ENCODE data around the gene MAD1L1.

MAD1L1 gene

GRCh38 chr7:2251381-2251780, 18.6 kb upstream of the MAD1L1 start:
- Histone ChIP-seq H3K4me1 (ENCODE audit: insufficient read depth, low read length) (no peaks in the 10 kb centered on the region), H3K9ac (ENCODE audit: low read depth, low read length) (no peak overlapping the region), H3K4me2 (ENCODE audit: insufficient read depth, low read length) (no peak overlapping the region), H2AFZ (ENCODE audit: low read depth, low read length) (no peak overlapping the region), H3K9me3 (ENCODE audit: insufficient read depth, low read length, severe bottlenecking) (no peaks in the 10 kb centered on the region), H3K4me3 (ENCODE audit: low read depth in 1 of 2, low read length in 2 of 2) (no peak overlapping the region), H3K27ac (ENCODE audit: low read length) (no peak overlapping the region), H3K79me2 (ENCODE audit: insufficient read depth, low read length) (no peaks in the 10 kb centered on the region), H3K36me3 (ENCODE audit: insufficient read depth, low read length) (peaks cover 71% of the 10 kb centered on the region), H3K27me3 (ENCODE audit: insufficient read depth, low read length, poor library complexity) (no peaks in the 10 kb centered on the region), H4K20me1 (ENCODE audit: insufficient read depth, low read length) (peaks cover 12% of the 10 kb centered on the region)
- TF ChIP-seq EZH2 (IDR thresholded peaks at IDR 0.05; ENCODE audit: borderline replicate concordance, low read depth, low read length, severe bottlenecking) (no peak), CTCF (IDR thresholded peaks at IDR 0.05; ENCODE audit: borderline replicate concordance, extremely low read depth, low read length, poor library complexity, severe bottlenecking) (no peak)
- DNase-seq (no peak), ATAC-seq (ENCODE audit: insufficient read depth, low read depth) (no peak)

DNA sequence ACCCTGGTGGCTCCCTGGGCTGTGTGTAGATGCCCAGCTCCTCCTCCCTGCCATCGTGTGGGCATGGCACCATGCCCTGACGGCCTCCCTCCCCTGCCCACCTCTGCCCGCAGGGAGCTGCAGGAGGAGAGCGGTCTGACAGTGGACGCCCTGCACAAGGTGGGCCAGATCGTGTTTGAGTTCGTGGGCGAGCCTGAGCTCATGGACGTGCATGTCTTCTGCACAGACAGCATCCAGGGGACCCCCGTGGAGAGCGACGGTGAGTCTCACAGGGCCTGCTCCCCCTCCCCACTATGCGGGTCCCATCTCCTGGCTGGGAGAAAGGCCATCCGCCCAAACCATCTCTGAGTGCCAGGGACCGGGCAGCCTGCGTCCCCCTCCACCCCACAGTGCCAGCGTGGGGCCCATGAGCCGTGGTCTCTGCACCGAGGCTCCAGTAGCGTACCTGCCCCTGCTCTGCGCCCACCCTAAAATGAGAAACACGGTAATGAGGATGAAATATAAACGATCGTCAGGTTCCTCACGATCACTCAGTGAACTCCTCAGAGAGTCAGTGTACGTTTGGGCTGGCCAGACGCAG, 17.1 kb upstream of the MAD1L1 start:
- Histone ChIP-seq H3K27ac (ENCODE audit: low read length) (no peak overlapping the region), H3K4me2 (ENCODE audit: insufficient read depth, low read length) (no peak overlapping the region), H4K20me1 (ENCODE audit: insufficient read depth, low read length) (peaks cover 12% of the 10 kb centered on the region), H3K4me3 (ENCODE audit: low read depth in 1 of 2, low read length in 2 of 2) (no peak overlapping the region), H3K9ac (ENCODE audit: low read depth, low read length) (no peak overlapping the region), H3K4me1 (ENCODE audit: insufficient read depth, low read length) (no peaks in the 10 kb centered on the region), H3K79me2 (ENCODE audit: insufficient read depth, low read length) (peaks cover 4% of the 10 kb centered on the region; the same call in 1 of the 2 replicates), H2AFZ (ENCODE audit: low read depth, low read length) (no peak overlapping the region), H3K27me3 (ENCODE audit: insufficient read depth, low read length, poor library complexity) (no peaks in the 10 kb centered on the region), H3K36me3 (ENCODE audit: insufficient read depth, low read length) (peaks cover 75% of the 10 kb centered on the region), H3K9me3 (ENCODE audit: insufficient read depth, low read length, severe bottlenecking) (no peaks in the 10 kb centered on the region)
- no peak for TF ChIP-seq EZH2 (IDR thresholded peaks at IDR 0.05; ENCODE audit: borderline replicate concordance, low read depth, low read length, severe bottlenecking)
- TF ChIP-seq CTCF (IDR thresholded peaks at IDR 0.05; ENCODE audit: borderline replicate concordance, extremely low read depth, low read length, poor library complexity, severe bottlenecking) = no peak
- no peak for DNase-seq
- ATAC-seq (ENCODE audit: insufficient read depth, low read depth) = no peak

GRCh38 chr7:2248984-2249694, 16.4 kb upstream of the MAD1L1 start:
- H3K4me2 ChIP-seq (ENCODE audit: insufficient read depth, low read length) = no peak overlapping the region
- no peak overlapping the region for H3K9ac ChIP-seq (ENCODE audit: low read depth, low read length)
- H3K36me3 ChIP-seq (ENCODE audit: insufficient read depth, low read length) = peaks cover 74% of the 10 kb centered on the region
- H3K27ac ChIP-seq (ENCODE audit: low read length) = no peak overlapping the region
- H3K4me3 ChIP-seq (ENCODE audit: low read depth in 1 of 2, low read length in 2 of 2) = no peak overlapping the region
- TF ChIP-seq CTCF (IDR thresholded peaks at IDR 0.05; ENCODE audit: borderline replicate concordance, extremely low read depth, low read length, poor library complexity, severe bottlenecking) (no peak), EZH2 (IDR thresholded peaks at IDR 0.05; ENCODE audit: borderline replicate concordance, low read depth, low read length, severe bottlenecking) (no peak)
- no peaks in the 10 kb centered on the region for H3K27me3 ChIP-seq (ENCODE audit: insufficient read depth, low read length, poor library complexity)
- peaks cover 10% of the 10 kb centered on the region for H3K79me2 ChIP-seq (ENCODE audit: insufficient read depth, low read length)
- ATAC-seq (ENCODE audit: insufficient read depth, low read depth) = no peak
- peaks cover 3% of the 10 kb centered on the region for H3K4me1 ChIP-seq (ENCODE audit: insufficient read depth, low read length)
- DNase-seq = no peak
- peaks cover 12% of the 10 kb centered on the region for H4K20me1 ChIP-seq (ENCODE audit: insufficient read depth, low read length)
- no peak overlapping the region for H2AFZ ChIP-seq (ENCODE audit: low read depth, low read length)
- H3K9me3 ChIP-seq (ENCODE audit: insufficient read depth, low read length, severe bottlenecking) = no peaks in the 10 kb centered on the region

Measured in DND-41 (cell line).